HG03439 (cell line): Measurements from ENCODE around the gene PPP1R3D.
"Not testable (repeated sequence)": the region's sequence is repeated elsewhere in the genome, so short reads cannot be mapped to it uniquely, and the experiment has no call there.

Source experiments
- ATAC-seq: cut with Tn5 transposase; IDR thresholded peaks from one replicate; pipeline ENCODE4 v1.9.1; 2021; ENCODE audit warnings: mild to moderate bottlenecking, moderate library complexity; ENCODE audit not compliant: unreplicated experiment

Gene PPP1R3D

DNA sequence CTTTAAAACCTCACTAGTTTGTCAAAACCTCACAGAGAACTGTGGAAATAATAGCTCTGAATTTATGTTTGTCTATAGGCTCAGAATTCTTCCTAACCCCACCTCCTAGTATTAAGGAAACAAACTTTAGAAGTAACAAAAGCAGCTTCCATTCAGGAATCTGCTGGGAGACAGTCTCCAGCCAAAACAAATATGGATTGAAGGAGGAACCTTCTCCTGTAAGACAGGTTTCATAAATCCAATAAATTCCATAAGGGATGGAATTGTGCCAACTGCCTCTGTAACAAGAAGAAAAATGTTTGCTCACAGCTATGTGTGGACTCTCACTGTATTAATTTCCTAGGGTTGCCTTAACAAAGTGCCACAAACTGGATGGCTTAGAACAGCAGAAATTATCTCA is 14.2 kb downstream of the PPP1R3D start:
- ATAC-seq: no peak

DNA sequence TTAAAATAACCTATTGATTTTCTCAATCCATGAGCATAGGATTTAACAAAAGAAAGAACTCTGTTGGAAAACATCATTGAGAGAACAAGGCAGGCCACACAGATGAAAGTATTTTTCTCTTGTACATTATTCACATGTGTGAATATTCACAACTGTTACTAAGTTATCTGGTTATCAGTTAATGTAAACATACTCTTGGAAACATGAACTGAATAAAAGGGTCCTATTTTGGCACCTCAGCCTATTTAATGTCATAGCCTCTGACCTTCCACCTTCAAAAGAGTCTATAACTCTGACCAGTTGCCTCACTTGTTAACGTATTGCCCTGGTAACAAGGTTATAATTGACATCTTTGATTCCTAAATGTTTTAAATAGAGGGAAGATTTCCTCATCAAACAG is 14.7 kb downstream of the PPP1R3D start:
- no peak for ATAC-seq

DNA sequence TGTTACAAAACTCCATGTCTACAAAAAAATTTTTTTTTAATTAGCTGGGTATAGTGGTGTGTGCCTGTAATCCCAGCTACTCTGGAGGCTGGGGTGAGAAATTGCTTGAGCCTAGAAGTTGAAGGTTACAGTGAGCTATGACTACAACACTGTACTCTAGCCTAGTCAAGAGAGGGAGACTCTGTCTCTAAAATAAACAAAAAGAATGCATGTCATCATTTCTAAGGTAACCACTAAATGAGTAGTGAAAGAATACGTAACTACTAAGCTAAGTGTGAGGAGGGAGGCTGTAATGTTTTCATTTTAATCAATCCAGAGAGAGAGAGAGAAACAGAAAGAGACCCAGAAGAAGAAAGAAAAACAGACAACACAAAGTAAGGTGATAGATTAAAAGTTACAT is 16.6 kb downstream of the PPP1R3D start:
- no peak for ATAC-seq

DNA sequence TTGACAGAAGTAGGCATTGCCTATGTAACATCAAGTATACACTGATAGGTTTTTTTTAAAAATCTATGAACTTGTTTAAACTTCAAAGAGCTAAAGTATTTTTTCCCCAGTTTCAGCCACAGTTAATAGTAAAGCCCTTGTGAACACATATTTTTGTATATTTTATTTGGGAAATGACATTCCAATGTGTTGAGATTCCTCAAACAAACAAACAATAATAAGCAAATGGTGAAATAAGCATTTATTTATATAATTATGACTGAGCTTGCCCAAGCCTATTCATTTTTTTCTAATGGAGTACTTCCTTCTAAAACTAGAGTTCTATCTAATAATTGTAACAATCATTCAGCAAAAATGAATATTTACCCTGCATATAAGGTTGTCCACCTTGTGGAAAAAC is 19.2 kb downstream of the PPP1R3D start:
- no peak for ATAC-seq

DNA sequence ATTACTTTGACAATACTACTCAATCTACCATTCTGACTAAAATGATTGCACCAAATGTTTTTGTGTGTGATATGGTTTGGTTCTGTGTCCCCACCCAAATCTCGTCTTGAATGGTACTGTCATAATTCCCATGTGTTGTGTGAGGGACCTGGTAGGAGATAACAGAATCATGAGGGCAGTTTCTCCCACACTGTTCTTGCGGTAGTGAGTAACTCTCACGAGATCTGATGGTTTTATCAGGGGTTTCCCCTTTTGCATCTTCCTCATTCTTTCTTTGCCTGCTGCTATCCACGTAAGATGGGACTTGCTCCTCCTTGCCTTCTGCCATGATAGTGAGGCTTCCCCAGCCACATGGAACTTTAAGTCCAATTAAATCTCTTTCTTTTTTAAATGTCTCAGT is 27.5 kb downstream of the PPP1R3D start:
- ATAC-seq: no peak

DNA sequence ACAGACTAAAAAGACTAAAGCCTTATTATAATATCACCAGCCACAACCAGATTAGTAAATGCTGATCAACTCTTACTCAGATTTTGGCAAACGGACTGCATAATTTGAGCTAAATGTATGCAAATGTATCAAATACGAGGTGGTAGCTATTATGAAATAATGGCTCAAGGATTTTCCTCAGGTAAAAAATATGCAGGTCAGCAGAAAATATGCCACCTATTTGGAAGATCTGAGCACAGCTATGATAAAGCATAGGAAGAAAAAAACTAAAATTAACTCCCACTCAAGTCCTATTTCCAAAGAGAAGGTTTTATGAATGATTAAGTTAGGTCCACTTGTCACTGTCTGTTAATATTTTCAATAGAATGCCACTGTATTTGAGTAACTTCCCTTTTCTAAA is 29.1 kb downstream of the PPP1R3D start:
- no peak for ATAC-seq

DNA sequence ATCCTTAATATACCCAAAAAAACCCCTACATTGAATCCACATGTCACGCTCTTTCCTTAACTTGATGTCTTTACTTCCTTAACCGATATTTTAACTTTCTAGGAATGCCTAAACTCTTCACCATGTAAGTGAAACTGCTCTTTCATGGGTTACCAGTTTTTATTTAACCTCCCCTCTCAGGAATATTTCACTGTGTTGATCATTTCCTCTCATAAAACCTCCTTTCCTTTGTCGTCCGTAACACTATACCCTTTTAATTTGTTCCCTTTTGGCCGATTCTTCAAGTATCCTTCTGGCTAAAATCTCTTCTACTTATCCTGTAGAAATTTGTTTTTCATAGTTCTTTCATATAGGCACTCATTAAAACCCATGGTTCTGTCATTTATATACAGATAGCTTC is 31.2 kb downstream of the PPP1R3D start:
- no peak for ATAC-seq

DNA sequence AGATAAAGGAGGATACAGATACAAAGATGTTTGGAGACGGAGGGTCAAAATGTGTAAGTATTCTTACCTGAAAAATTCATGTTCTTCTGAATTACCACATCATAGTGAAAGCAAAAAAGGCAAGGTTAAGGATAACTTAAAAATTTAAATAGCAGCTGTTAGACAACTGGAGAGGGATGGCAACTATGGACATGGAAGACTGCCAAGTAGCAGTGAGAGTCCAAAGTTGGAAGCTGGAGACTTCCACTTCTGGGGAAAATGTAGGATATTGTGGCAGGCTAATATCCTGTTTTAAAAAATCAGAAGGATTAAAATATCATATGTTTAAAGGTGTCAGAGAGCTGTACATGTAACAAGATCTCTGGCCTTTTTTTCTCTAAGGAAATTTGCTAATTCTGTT is 36.5 kb downstream of the PPP1R3D start:
- ATAC-seq: no peak

DNA sequence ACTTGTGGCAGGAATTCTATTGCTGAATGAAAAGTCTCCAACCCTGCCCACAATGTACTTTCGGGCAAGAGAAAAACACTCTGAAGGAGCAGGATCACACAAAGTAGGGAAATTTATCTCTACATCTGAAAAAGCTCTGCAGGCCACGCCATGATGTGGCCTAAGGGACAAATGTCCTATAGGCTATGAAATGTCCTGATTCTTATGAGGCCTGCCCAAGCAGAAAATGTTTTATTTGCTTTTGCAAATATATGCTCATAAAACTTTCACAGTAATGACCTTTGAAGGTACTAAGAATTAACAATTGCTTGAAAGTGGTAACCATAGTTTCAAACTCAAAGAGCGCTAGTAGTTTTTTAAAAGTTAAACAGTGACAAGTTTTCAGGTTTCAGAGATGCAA is 37.6 kb downstream of the PPP1R3D start:
- no peak for ATAC-seq

DNA sequence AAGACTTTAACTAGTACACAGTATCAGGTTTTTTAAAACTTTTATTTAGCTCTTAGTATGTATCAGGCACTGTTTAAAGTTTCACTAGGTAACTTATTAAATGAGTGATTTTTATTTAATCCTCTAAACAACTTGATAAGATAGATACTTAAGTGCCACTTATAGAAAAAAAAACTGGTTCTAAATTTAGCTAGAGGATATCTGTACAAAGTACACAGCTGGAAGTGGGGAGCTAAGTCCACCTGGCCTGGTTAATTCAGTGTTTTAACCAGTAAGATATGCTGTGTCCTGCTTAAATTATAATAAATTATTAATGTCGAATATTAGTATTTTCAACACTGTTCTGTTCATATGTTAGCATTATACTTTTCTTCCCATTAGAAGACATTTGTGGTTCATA is 44.2 kb downstream of the PPP1R3D start:
- no peak for ATAC-seq

DNA sequence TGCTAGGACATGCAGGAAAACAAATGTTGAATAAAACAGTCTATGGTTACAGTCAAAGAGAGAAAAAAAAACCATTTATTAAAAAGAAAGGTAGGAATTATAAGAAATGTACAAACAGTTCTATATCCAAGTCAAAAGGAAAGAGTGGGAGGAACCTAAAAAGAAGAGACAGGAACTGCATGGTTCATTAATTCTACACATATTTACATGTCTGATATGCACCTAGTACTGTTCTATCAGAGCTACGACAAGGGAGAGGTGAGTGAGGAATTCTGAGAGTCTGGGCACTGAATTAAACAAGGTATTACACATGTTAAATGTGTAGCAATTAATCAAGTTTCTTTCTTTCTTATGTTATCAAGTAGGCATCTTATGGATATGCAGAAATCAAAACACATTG is 48.5 kb downstream of the PPP1R3D start:
- no peak for ATAC-seq

DNA sequence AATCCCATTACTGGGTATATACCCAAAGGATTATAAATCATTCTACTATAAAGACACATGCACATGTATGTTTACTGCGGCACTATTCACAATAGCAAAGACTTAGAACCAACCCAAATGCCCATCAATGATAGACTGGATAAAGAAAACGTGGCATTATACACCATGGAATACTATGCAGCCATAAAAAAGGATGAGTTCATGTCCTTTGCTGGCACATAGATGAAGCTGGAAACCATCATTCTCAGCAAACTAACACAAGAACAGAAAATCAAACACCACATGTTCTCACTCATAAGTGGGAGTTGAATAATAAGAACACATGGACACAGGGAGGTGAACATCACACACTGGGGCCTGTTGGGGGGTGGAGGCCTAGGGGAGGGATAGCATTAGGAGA is 50.1 kb downstream of the PPP1R3D start:
- not testable (repeated sequence) for ATAC-seq

DNA sequence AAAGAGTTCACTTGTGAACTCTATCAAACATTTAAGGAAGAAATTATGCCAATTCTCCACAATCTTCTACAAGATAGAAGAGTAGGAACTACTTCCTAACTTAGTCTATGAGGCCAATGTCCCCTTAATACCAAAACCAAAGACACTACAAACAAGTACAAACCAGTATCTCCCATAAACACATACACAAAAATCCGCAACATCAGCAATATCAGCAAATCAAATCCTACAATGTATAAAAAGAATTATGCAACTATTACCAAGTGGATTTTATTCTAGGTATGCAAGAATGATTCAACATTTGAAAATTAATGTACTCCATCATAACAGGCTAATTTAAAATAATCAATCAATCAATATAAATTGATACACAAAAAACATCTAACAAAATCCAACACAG is 52.1 kb downstream of the PPP1R3D start:
- no peak for ATAC-seq
